Erythroblast (primary cell): Measurements from ENCODE around the gene SLC18A2.

Experiments
- GATA1 ChIP-seq: IDR thresholded peaks from 2 replicates; pipeline ENCODE4 v1.6.1; 2011; ENCODE audit warnings: low read depth, mild to moderate bottlenecking, control low read depth, low read length, moderate library complexity
- POLR2A ChIP-seq: IDR thresholded peaks from 2 replicates; pipeline ENCODE4 v1.6.1; 2011; ENCODE audit warnings: mild to moderate bottlenecking, low read length

DNA sequence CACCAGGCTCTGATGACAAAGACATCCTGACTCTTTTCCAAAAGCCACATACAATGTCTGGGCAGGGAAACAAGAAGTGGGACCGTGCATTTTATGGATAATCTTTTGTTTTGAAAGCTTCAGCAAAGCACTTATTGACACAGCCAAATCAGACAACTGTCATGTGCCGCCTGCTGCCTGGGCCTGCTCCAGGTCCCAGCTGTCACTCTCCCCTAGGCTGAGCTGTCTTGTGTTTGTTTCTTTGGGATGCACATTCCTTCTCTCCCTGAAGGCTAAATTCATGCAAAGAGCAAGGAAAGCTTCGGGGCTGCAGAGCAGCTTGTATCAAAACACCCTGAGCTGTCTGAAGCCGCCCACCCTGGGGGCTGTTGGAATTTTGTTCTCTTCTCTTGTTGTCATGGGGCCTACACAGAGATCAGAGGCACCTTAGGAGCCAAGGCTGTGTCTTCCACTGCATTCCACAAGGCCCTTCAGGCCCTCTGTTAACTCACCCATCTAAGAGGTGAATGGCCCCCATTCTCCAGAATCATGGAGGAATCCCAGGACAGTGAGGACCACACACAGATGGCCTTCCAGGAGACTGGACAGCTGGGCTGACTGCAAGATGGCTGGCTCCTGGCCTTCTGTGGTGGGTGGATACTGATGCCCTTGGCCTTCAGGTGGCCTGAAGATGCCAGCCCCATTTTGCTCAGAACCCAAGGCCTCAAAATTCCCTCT is 17.8 kb upstream of the SLC18A2 start:
- no peak for TF ChIP-seq POLR2A
- TF ChIP-seq GATA1, result no peak
